ENCODE measurements around the gene LUM. TPM values are rescaled to one million over a fixed set of nuclear protein-coding genes. Genes with fewer than 3 reads are reported as not detected.

Gene LUM
- total and polyA plus RNA-seq, 7 donors = 2.7 to 35.7 (median 8.3) TPM

DNA sequence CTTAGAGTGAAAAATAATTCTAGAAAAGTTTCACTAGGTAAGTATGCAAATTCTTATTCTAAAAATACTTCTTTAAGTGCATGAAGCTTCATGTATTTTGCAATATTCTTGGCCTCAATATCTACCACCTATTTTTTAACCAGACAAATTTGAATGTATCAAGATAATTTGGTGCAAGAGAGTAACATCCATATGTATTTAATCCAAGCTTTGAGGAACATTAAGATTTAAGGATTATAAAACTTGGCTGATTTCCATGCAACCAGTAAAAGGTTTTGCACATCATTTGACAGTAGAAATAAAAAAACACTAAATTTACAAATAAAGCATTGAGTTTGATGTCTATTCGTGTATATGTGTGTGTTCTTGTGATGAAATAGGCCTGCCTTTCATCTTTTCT, 7.7 kb downstream of the LUM start:
- TF ChIP-seq, protein P1, sequence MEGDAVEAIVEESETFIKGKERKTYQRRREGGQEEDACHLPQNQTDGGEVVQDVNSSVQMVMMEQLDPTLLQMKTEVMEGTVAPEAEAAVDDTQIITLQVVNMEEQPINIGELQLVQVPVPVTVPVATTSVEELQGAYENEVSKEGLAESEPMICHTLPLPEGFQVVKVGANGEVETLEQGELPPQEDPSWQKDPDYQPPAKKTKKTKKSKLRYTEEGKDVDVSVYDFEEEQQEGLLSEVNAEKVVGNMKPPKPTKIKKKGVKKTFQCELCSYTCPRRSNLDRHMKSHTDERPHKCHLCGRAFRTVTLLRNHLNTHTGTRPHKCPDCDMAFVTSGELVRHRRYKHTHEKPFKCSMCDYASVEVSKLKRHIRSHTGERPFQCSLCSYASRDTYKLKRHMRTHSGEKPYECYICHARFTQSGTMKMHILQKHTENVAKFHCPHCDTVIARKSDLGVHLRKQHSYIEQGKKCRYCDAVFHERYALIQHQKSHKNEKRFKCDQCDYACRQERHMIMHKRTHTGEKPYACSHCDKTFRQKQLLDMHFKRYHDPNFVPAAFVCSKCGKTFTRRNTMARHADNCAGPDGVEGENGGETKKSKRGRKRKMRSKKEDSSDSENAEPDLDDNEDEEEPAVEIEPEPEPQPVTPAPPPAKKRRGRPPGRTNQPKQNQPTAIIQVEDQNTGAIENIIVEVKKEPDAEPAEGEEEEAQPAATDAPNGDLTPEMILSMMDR (IDR thresholded peaks at IDR 0.05) = no peak
- Histone ChIP-seq H3K36me3 (ENCODE audit: insufficient read depth in 1 of 2, low read depth in 1 of 2) (no peaks in the 10 kb centered on the region), H3K27ac (no peak overlapping the region), H3K4me3 (no peak overlapping the region), H3K4me1 (no peaks in the 10 kb centered on the region), H3K27me3 (ENCODE audit: insufficient read depth in 3 of 3, low read length in 2 of 3) (no peaks in the 10 kb centered on the region), H3K9me3 (no peaks in the 10 kb centered on the region)
- ATAC-seq (no peak), DNase-seq (no peak)
- WGBS, 3 donors = 70 to 78% (median 74%) methylated on average over 1 of the region's 1 CpG
- intact Hi-C loops (cut with DNase I) = no loop called here

DNA sequence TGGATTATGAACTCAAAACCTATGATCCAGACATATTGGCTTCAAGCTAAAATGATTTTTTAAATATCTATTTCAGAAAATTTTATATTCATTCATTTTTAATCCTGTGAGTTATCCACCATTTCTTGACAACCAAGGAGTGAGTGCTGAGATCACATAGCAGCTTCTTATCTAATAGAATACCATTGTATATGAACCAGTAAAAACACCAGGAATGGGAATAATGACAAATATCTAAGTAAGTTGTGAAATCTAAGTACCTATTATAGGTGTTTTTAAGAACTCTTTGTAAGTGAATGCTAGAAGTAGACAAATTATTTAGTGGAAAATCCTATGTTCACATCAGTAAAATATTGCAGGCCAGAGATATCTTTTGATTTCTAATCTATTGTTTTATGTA, 8.2 kb downstream of the LUM start:
- DNase-seq (no peak), ATAC-seq (no peak)
- no peak overlapping the region for H3K4me3 ChIP-seq
- no peaks in the 10 kb centered on the region for H3K36me3 ChIP-seq (ENCODE audit: insufficient read depth in 1 of 2, low read depth in 1 of 2)
- H3K27ac ChIP-seq = no peak overlapping the region
- TF ChIP-seq, protein P1 (IDR thresholded peaks at IDR 0.05) = no peak
- no peaks in the 10 kb centered on the region for H3K27me3 ChIP-seq (ENCODE audit: insufficient read depth in 3 of 3, low read length in 2 of 3)
- no peaks in the 10 kb centered on the region for H3K9me3 ChIP-seq
- H3K4me1 ChIP-seq = no peaks in the 10 kb centered on the region
- intact Hi-C loops (cut with DNase I) = no loop called here

DNA sequence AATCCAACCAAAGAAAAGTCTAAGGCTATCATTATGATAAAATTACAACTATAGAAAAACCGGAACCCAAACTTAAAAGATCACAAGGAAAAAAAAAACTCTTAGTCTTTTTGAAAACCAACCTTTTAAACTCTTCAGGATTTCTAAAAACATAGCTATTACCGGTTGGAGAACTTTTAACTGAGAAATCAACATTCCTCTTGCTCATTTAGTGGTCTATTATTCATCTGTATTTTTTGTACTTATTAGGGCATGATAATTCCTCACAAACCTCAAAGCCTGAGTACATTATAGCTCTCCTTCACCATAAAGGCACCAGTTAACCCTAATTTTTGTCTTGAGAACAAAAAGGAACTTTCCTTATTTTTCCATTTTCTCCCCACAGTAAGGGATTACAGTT, 10.4 kb downstream of the LUM start:
- ATAC-seq (no peak), DNase-seq (no peak)
- no peaks in the 10 kb centered on the region for H3K27me3 ChIP-seq (ENCODE audit: insufficient read depth in 3 of 3, low read length in 2 of 3)
- TF ChIP-seq, protein P1 (IDR thresholded peaks at IDR 0.05) = no peak
- no peaks in the 10 kb centered on the region for H3K9me3 ChIP-seq
- no peak overlapping the region for H3K4me3 ChIP-seq
- WGBS, 3 donors = 85 to 87% (median 86%) methylated on average over 2 of the region's 2 CpGs
- intact Hi-C loops (cut with DNase I) = no loop called here
- H3K27ac ChIP-seq = no peak overlapping the region
- no peaks in the 10 kb centered on the region for H3K36me3 ChIP-seq (ENCODE audit: insufficient read depth in 1 of 2, low read depth in 1 of 2)
- H3K4me1 ChIP-seq = no peaks in the 10 kb centered on the region

DNA sequence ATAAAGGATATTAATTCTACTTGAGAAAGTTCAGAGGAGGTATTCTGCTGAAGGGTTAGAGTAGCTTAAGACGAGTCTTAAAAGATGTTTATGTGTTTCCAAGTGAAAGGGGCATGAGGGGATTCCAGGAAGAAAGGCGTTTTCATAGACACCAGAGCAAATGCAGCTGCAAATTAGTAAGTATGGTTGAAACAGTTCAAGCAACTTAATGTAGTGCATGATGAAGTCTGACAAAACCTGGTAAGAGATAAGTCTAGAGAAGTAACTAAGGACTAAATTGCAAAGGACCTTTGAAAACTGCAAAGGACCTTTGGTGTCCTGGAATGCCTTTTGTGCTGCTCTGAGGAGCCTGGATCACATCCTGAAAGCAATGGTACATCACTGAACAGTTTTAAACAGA, 11.5 kb downstream of the LUM start:
- DNase-seq (no peak), ATAC-seq (no peak)
- Histone ChIP-seq H3K4me3 (no peak overlapping the region), H3K36me3 (ENCODE audit: insufficient read depth in 1 of 2, low read depth in 1 of 2) (no peaks in the 10 kb centered on the region), H3K4me1 (no peaks in the 10 kb centered on the region), H3K27ac (no peak overlapping the region), H3K9me3 (no peaks in the 10 kb centered on the region), H3K27me3 (ENCODE audit: insufficient read depth in 3 of 3, low read length in 2 of 3) (no peaks in the 10 kb centered on the region)
- TF ChIP-seq, protein P1 (IDR thresholded peaks at IDR 0.05) = no peak
- intact Hi-C loops (cut with DNase I) = no loop called here
- WGBS, 3 donors = 72 to 78% (median 75%) methylated on average over 2 of the region's 2 CpGs

DNA sequence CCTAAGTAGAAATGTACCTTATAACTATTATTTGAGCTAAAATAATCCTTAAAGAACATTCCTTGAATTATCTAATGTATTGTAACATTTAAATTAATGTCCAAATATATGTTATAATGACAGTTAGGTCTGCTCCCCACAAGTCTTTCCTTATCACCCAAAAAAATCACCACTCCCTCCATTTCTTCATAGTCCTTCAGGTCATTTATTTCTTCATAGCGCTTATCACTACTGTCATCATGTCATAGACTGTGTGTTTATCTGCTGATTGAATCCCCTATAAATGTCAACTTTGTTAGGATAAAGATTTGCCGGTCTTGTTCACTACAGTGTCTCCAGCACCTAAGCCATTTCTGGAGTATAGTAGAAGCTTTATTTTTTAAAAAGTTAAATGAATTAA, 12.0 kb downstream of the LUM start:
- no peak overlapping the region for H3K4me3 ChIP-seq
- no peaks in the 10 kb centered on the region for H3K27me3 ChIP-seq (ENCODE audit: insufficient read depth in 3 of 3, low read length in 2 of 3)
- no peaks in the 10 kb centered on the region for H3K36me3 ChIP-seq (ENCODE audit: insufficient read depth in 1 of 2, low read depth in 1 of 2)
- no peaks in the 10 kb centered on the region for H3K9me3 ChIP-seq
- DNase-seq (no peak), ATAC-seq (no peak)
- intact Hi-C loops (cut with DNase I) = no loop called here
- TF ChIP-seq, protein P1 (IDR thresholded peaks at IDR 0.05) = no peak
- no peak overlapping the region for H3K27ac ChIP-seq
- no peaks in the 10 kb centered on the region for H3K4me1 ChIP-seq
- 48 to 50% (median 49%) methylated on average over 2 of the region's 2 CpGs for WGBS, 3 donors
